ENCODE results near the gene IFT122.

IFT122 gene

GRCh38 chr3:129558081-129558771 is 118.2 kb downstream of the IFT122 start:
- DNase-seq (ENCODE audit: low read depth in 2 of 2) = no peak

- no peak for DNase-seq (ENCODE audit: low read depth in 2 of 2)
Observed at GRCh38 chr3:129558772-129559564, 118.9 kb downstream of the IFT122 start.

- no peak for DNase-seq (ENCODE audit: low read depth in 2 of 2)
Observed at GRCh38 chr3:129559565-129560079, 119.6 kb downstream of the IFT122 start.

- DNase-seq (ENCODE audit: low read depth in 2 of 2) = no peak
Observed at GRCh38 chr3:129560269-129560787, 120.3 kb downstream of the IFT122 start.

- no peak for DNase-seq (ENCODE audit: low read depth in 2 of 2)
Observed at GRCh38 chr3:129560911-129561594, 121.0 kb downstream of the IFT122 start.

GRCh38 chr3:129561619-129562248 is 121.7 kb downstream of the IFT122 start:
- DNase-seq (ENCODE audit: low read depth in 2 of 2) = no peak

- DNase-seq (ENCODE audit: low read depth in 2 of 2) = no peak
Observed at GRCh38 chr3:129562803-129563202, 122.8 kb downstream of the IFT122 start.

GRCh38 chr3:129563332-129563731 is 123.3 kb downstream of the IFT122 start:
- no peak for DNase-seq (ENCODE audit: low read depth in 2 of 2)

GRCh38 chr3:129563850-129564535 is 124.0 kb downstream of the IFT122 start:
- DNase-seq (ENCODE audit: low read depth in 2 of 2) = no peak

GRCh38 chr3:129564981-129565644 is 125.1 kb downstream of the IFT122 start:
- DNase-seq (ENCODE audit: low read depth in 2 of 2) = no peak

- DNase-seq (ENCODE audit: low read depth in 2 of 2) = no peak
Observed at GRCh38 chr3:129565902-129566301, 125.9 kb downstream of the IFT122 start.

GRCh38 chr3:129567176-129567705 is 127.2 kb downstream of the IFT122 start:
- DNase-seq (ENCODE audit: low read depth in 2 of 2) = no peak

GRCh38 chr3:129567939-129568338 is 127.9 kb downstream of the IFT122 start:
- no peak for DNase-seq (ENCODE audit: low read depth in 2 of 2)

- DNase-seq (ENCODE audit: low read depth in 2 of 2) = no peak
Observed at GRCh38 chr3:129569856-129570255, 129.8 kb downstream of the IFT122 start.

Measured in stimulated activated CD8-positive, alpha-beta memory T cell treated with anti-CD3 and anti-CD28 coated beads, Interleukin-15, amount 100 ng/mL, for 4 hours (primary cell).